Caco-2 (cell line): Measurements from ENCODE around the gene BRSK2. TPM values are rescaled to one million over a fixed set of nuclear protein-coding genes. Genes with fewer than 3 reads are reported as not detected.
"Not testable (repeated sequence)": the region's sequence is repeated elsewhere in the genome, so short reads cannot be mapped to it uniquely, and the experiment has no call there.

Experiments used
- BruUV-seq: library from RNA; stranded (reverse); fragments of 400-500 nt; replicated peaks from 2 replicates; lab custom pipeline; 2021; lab: Mats Ljungman, UMichigan
- CTCF ChIA-PET: fragments of 300-600 bp; sonication (Branson Sonifier 250); formaldehyde crosslinking; loops from one replicate; lab custom pipeline; 2022; ENCODE audit warnings: antibody characterized with exemption; lab: Charles Lee
- POLR2A ChIA-PET: fragments of 300-600 bp; sonication (Branson Sonifier 250); formaldehyde crosslinking; loops from one replicate; lab custom pipeline; 2022; ENCODE audit warnings: antibody characterized with exemption; lab: Charles Lee
- DNase-seq, 2 experiments: peaks; one replicate each; pipeline versions ENCODE4 v3.0.0 to v3.0.0-alpha.2; 2020 to 2022
- H3K27me3 ChIP-seq: replicated peaks from 2 replicates; pipeline ENCODE4 v1.6.0; 2011; ENCODE audit warnings: low read length; ENCODE audit not compliant: control insufficient read depth, insufficient read depth
- H3K36me3 ChIP-seq: 2 replicates; pipeline ENCODE4 v1.5.1; 2011; ENCODE audit warnings: low read length; ENCODE audit not compliant: control insufficient read depth, insufficient read depth
- H3K4me1 ChIP-seq: fragments of 250-450 bp; sonication (Bioruptor Pico); 2 replicates; pipeline ENCODE4 v1.5.1; 2020; ENCODE audit warnings: mild to moderate bottlenecking
- H3K4me3 ChIP-seq: 2 replicates; pipeline ENCODE4 v1.5.1; 2011; ENCODE audit warnings: low read depth, mild to moderate bottlenecking, control low read depth, low read length
- H3K9me3 ChIP-seq: fragments of 250-450 bp; sonication (Bioruptor Pico); 2 replicates; pipeline ENCODE4 v1.5.1; 2020; ENCODE audit warnings: mild to moderate bottlenecking, moderate library complexity
- H3K27ac Mint-ChIP-seq: one replicate; pipeline ENCODE4 v1.8.0; 2022; ENCODE audit warnings: mixed read lengths; ENCODE audit not compliant: unreplicated experiment
- H3K27me3 Mint-ChIP-seq: one replicate; pipeline ENCODE4 v1.8.0; 2022; ENCODE audit warnings: mixed read lengths; ENCODE audit not compliant: insufficient read depth, unreplicated experiment
- H3K36me3 Mint-ChIP-seq: one replicate; pipeline ENCODE4 v1.8.0; 2022; ENCODE audit warnings: mild to moderate bottlenecking, mixed read lengths; ENCODE audit not compliant: insufficient read depth, unreplicated experiment
- H3K4me1 Mint-ChIP-seq: one replicate; pipeline ENCODE4 v1.8.0; 2022; ENCODE audit warnings: low read depth, mixed read lengths; ENCODE audit not compliant: unreplicated experiment
- H3K4me3 Mint-ChIP-seq: one replicate; pipeline ENCODE4 v1.8.0; 2022; ENCODE audit warnings: mild to moderate bottlenecking, moderate library complexity, mixed read lengths; ENCODE audit not compliant: unreplicated experiment
- H3K9me3 Mint-ChIP-seq: one replicate; pipeline ENCODE4 v1.8.0; 2022; ENCODE audit warnings: mixed read lengths; ENCODE audit not compliant: unreplicated experiment
- CTCF ChIP-seq, 2 experiments: fragments of 200-600 bp in 1 of 2; IDR thresholded peaks; 1 replicate in 1 of 2; 2 replicates in 1 of 2; pipeline versions ENCODE4 v1.5.1 to v1.8.0; 2011 to 2022; ENCODE audit warnings: antibody characterized with exemption in 1 of 2, control low read depth in 1 of 2, inconsistent platforms in 1 of 2, low read depth in 1 of 2, low read length in 1 of 2, mild to moderate bottlenecking in 1 of 2, moderate library complexity in 1 of 2; ENCODE audit not compliant: insufficient read depth in 1 of 2, severe bottlenecking in 1 of 2, unreplicated experiment in 1 of 2
- intact Hi-C: fragments of 100-400 bp; cut with micrococcal nuclease; formaldehyde crosslinking; loops from one replicate; pipeline ENCODE4 v1.10.0; 2022; ENCODE audit not compliant: unreplicated experiment
- total RNA-seq: library from RNA; stranded (reverse); gene quantifications from 2 replicates; pipeline ENCODE4 v1.2.3, GENCODE V29; 2022

The BRSK2 gene
- total RNA-seq, 1 experiment from 2014 or later: 32.8 TPM

- ChIA-PET CTCF (interaction anchor here (0.5 kb wide), 1 partner anchor 526 kb away, joined by 3 read pairs; no protein-coding TSS in a partner anchor), POLR2A (no interaction called here)
- no peak for DNase-seq
- TF ChIP-seq CTCF (IDR thresholded peaks at IDR 0.05; ENCODE audit: insufficient read depth in 1 of 2, low read depth in 1 of 2, low read length in 1 of 2, severe bottlenecking in 1 of 2, unreplicated experiment in 1 of 2): no peak
- intact Hi-C loops: no loop called here
- H3K9me3 ChIP-seq: peaks cover 31% of the 10 kb centered on the region
- no peak overlapping the region for H3K4me3 ChIP-seq
- Mint-ChIP-seq H3K27me3 (no peaks in the 10 kb centered on the region), H3K4me3 (no peak overlapping the region), H3K4me1 (no peaks in the 10 kb centered on the region), H3K9me3 (no peaks in the 10 kb centered on the region), H3K36me3 (peaks cover 20% of the 10 kb centered on the region), H3K27ac (no peak overlapping the region)
- no peaks in the 10 kb centered on the region for H3K4me1 ChIP-seq
- no peaks in the 10 kb centered on the region; the same call in 1 of the 2 replicates for H3K27me3 ChIP-seq
- BruUV-seq: no TSS peak
- H3K36me3 ChIP-seq: no peaks in the 10 kb centered on the region
Measured at GRCh38 chr11:1412377-1413095, 22.8 kb downstream of the BRSK2 start.

GRCh38 chr11:1414650-1415049 lies 24.9 kb downstream of the BRSK2 start:
- Histone ChIP-seq H3K36me3 (no peaks in the 10 kb centered on the region), H3K4me1 (no peaks in the 10 kb centered on the region), H3K9me3 (peaks cover 36% of the 10 kb centered on the region), H3K4me3 (no peak overlapping the region), H3K27me3 (no peaks in the 10 kb centered on the region)
- CTCF ChIA-PET: interaction anchor here (0.6 kb wide), 1 partner anchor 315 kb away, joined by 4 read pairs; no protein-coding TSS in a partner anchor
- TF ChIP-seq CTCF (IDR thresholded peaks at IDR 0.05; ENCODE audit: insufficient read depth in 1 of 2, low read depth in 1 of 2, low read length in 1 of 2, severe bottlenecking in 1 of 2, unreplicated experiment in 1 of 2): no peak
- no peak for DNase-seq
- intact Hi-C loops: no loop called here
- no peaks in the 10 kb centered on the region for H3K9me3 Mint-ChIP-seq
- peaks cover 10% of the 10 kb centered on the region for H3K36me3 Mint-ChIP-seq
- no peak overlapping the region for H3K27ac Mint-ChIP-seq
- H3K4me1 Mint-ChIP-seq: no peaks in the 10 kb centered on the region
- BruUV-seq: no TSS peak
- H3K4me3 Mint-ChIP-seq: no peak overlapping the region
- POLR2A ChIA-PET: no interaction called here
- no peaks in the 10 kb centered on the region for H3K27me3 Mint-ChIP-seq

- no peak for TF ChIP-seq CTCF (IDR thresholded peaks at IDR 0.05; ENCODE audit: insufficient read depth in 1 of 2, low read depth in 1 of 2, low read length in 1 of 2, severe bottlenecking in 1 of 2, unreplicated experiment in 1 of 2)
- BruUV-seq: no TSS peak
- Histone ChIP-seq H3K36me3 (no peaks in the 10 kb centered on the region), H3K4me3 (no peak overlapping the region), H3K4me1 (no peaks in the 10 kb centered on the region), H3K9me3 (peaks cover 40% of the 10 kb centered on the region), H3K27me3 (no peaks in the 10 kb centered on the region)
- DNase-seq: no peak
- Mint-ChIP-seq H3K4me3 (no peak overlapping the region), H3K27me3 (no peaks in the 10 kb centered on the region), H3K36me3 (peaks cover 7% of the 10 kb centered on the region), H3K4me1 (no peaks in the 10 kb centered on the region), H3K9me3 (no peaks in the 10 kb centered on the region), H3K27ac (no peak overlapping the region)
- intact Hi-C loops: no loop called here
- ChIA-PET POLR2A (no interaction called here), CTCF (no interaction called here)
Measured at GRCh38 chr11:1415631-1416030, 25.9 kb downstream of the BRSK2 start.

GRCh38 chr11:1418192-1418795 lies 28.6 kb downstream of the BRSK2 start:
- H3K36me3 ChIP-seq, intact Hi-C loops, H3K27me3 ChIP-seq, H3K4me3 Mint-ChIP-seq, H3K27ac Mint-ChIP-seq, BruUV-seq, CTCF ChIA-PET, H3K9me3 Mint-ChIP-seq, H3K4me1 Mint-ChIP-seq, POLR2A ChIA-PET, H3K4me1 ChIP-seq, H3K27me3 Mint-ChIP-seq, H3K4me3 ChIP-seq: not testable (repeated sequence)
- peak in 1 of 2 experiments; percentile 23 for DNase-seq
- H3K9me3 ChIP-seq: peaks cover 32% of the 10 kb centered on the region
- peaks cover 12% of the 10 kb centered on the region for H3K36me3 Mint-ChIP-seq
